Panc1 (cell line): ENCODE results near the gene SLC27A5. TPM values are rescaled to one million over a fixed set of nuclear protein-coding genes. Genes with fewer than 3 reads are reported as not detected.
"Not testable (repeated sequence)": the region's sequence is repeated elsewhere in the genome, so short reads cannot be mapped to it uniquely, and the experiment has no call there.

Experiments
- ATAC-seq: fragments of 200-7000 bp; cut with Tn5 transposase; 2 replicates; pipeline ENCODE4 v1.9.1; 2020; ENCODE audit warnings: mild to moderate bottlenecking, moderate library complexity
- BruUV-seq: library from RNA; stranded (reverse); fragments of 400-500 nt; replicated peaks from 2 replicates; lab custom pipeline; 2021; lab: Mats Ljungman, UMichigan
- CTCF ChIA-PET: fragments of 300-600 bp; sonication (Branson Sonifier 250); formaldehyde crosslinking; loops from one replicate; lab custom pipeline; 2022; ENCODE audit warnings: antibody characterized with exemption; lab: Charles Lee
- POLR2A ChIA-PET: fragments of 300-600 bp; sonication (Branson Sonifier 250); formaldehyde crosslinking; loops from one replicate; lab custom pipeline; 2022; ENCODE audit warnings: antibody characterized with exemption; lab: Charles Lee
- DNase-seq: peaks from one replicate; pipeline ENCODE4 v3.0.0-alpha.2; 2010; ENCODE audit warnings: low read depth, low spot score
- H3K27ac ChIP-seq: 2 replicates; pipeline ENCODE4 v1.5.1; 2011; ENCODE audit warnings: mild to moderate bottlenecking, low read length, inconsistent platforms
- H3K27me3 ChIP-seq: fragments of 200-500 bp; sonication (Bioruptor generic); 2 replicates; pipeline ENCODE4 v1.6.0; 2014; ENCODE audit warnings: low read length, inconsistent platforms; ENCODE audit not compliant: control insufficient read depth, insufficient read depth
- H3K36me3 ChIP-seq: fragments of 200-500 bp; sonication (Bioruptor generic); 2 replicates; pipeline ENCODE4 v1.5.1; 2014; ENCODE audit warnings: inconsistent platforms, mild to moderate bottlenecking, low read length, moderate library complexity; ENCODE audit not compliant: control insufficient read depth, insufficient read depth
- H3K4me1 ChIP-seq: 2 replicates; pipeline ENCODE4 v1.5.1; 2011; ENCODE audit warnings: inconsistent platforms, mild to moderate bottlenecking, low read length, moderate library complexity; ENCODE audit not compliant: control insufficient read depth, insufficient read depth
- H3K4me3 ChIP-seq, 2 experiments: 2 replicates each; pipeline ENCODE4 v1.5.1; 2011 to 2012; ENCODE audit warnings: low read depth in 2 of 2, low read length in 2 of 2, mild to moderate bottlenecking in 2 of 2, inconsistent platforms in 1 of 2, moderate library complexity in 1 of 2
- H3K9me3 ChIP-seq: fragments of 200-500 bp; sonication (Bioruptor generic); 2 replicates; pipeline ENCODE4 v1.5.1; 2014; ENCODE audit warnings: low read depth, mild to moderate bottlenecking, inconsistent platforms, low read length, moderate library complexity; ENCODE audit not compliant: control insufficient read depth, insufficient read depth
- POLR2AphosphoS5 ChIP-seq: IDR thresholded peaks from 2 replicates; pipeline ENCODE4 v1.6.1; 2012; ENCODE audit warnings: mild to moderate bottlenecking, low read depth, low read length, moderate library complexity
- SIN3A ChIP-seq: IDR thresholded peaks from 2 replicates; pipeline ENCODE4 v1.6.1; 2012; ENCODE audit warnings: low read depth, mild to moderate bottlenecking, low read length, moderate library complexity, borderline replicate concordance; ENCODE audit not compliant: insufficient read depth
- TCF7L2 ChIP-seq: IDR thresholded peaks from 2 replicates; pipeline ENCODE4 v1.6.1; 2011; ENCODE audit warnings: mild to moderate bottlenecking, low read depth, low read length, inconsistent platforms
- in situ Hi-C: cut with HindIII; loops from 2 replicates; pipeline ENCODE4 v1.10.0; 2016; ENCODE audit warnings: low sequenced_read_pairs, low pct_unique_long_range_greater_than_20kb
- intact Hi-C: fragments of 100-400 bp; cut with micrococcal nuclease; formaldehyde crosslinking; loops from one replicate; pipeline ENCODE4 v1.10.0; 2022; ENCODE audit not compliant: unreplicated experiment
- total RNA-seq: library from RNA; stranded (reverse); gene quantifications from one replicate; pipeline ENCODE4 v1.2.1, GENCODE V29; 2021; ENCODE audit not compliant: unreplicated experiment
- TF ChIP-seq, protein P1 (sequence below), 2 experiments: IDR thresholded peaks; 2 replicates each; pipeline ENCODE4 v1.6.1; 2011 to 2012; ENCODE audit warnings: low read depth in 2 of 2, control low read depth in 1 of 2, low read length in 1 of 2, mild to moderate bottlenecking in 1 of 2, moderate library complexity in 1 of 2; ENCODE audit not compliant: insufficient read depth in 1 of 2
- TF ChIP-seq, protein P2 (sequence below): fragments of 450-650 bp; IDR thresholded peaks from 2 replicates; pipeline ENCODE4 v1.5.1; 2017; ENCODE audit warnings: mild to moderate bottlenecking

The SLC27A5 gene
- total RNA-seq, 1 experiment from 2014 or later: 10.7 TPM

DNA sequence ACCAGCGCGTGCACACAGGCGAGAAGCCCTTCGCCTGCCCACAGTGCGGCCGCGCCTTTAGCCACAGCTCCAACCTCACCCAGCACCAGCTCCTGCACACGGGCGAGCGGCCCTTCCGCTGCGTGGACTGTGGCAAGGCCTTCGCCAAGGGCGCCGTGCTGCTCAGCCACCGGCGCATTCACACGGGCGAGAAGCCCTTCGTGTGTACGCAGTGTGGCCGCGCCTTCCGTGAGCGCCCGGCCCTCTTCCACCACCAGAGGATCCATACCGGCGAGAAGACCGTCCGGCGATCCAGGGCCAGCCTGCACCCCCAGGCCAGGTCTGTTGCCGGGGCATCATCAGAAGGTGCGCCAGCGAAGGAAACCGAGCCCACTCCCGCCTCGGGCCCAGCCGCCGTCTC lies 40.1 kb downstream of the SLC27A5 start:
- POLR2A ChIA-PET: no interaction called here
- Histone ChIP-seq H3K4me3 (no peak overlapping the region), H3K4me1 (peaks cover 10% of the 10 kb centered on the region), H3K36me3 (no peaks in the 10 kb centered on the region), H3K27me3 (no peaks in the 10 kb centered on the region), H3K9me3 (no peaks in the 10 kb centered on the region), H3K27ac (no peak overlapping the region)
- TF ChIP-seq SIN3A: no peak
- no peak for TF ChIP-seq POLR2AphosphoS5
- no peak for TF ChIP-seq TCF7L2
- BruUV-seq: no TSS peak
- intact Hi-C loops (no loop called here), in situ Hi-C loops (no loop called here)
- ATAC-seq (no peak), DNase-seq (no peak)
- CTCF ChIA-PET: no interaction called here

DNA sequence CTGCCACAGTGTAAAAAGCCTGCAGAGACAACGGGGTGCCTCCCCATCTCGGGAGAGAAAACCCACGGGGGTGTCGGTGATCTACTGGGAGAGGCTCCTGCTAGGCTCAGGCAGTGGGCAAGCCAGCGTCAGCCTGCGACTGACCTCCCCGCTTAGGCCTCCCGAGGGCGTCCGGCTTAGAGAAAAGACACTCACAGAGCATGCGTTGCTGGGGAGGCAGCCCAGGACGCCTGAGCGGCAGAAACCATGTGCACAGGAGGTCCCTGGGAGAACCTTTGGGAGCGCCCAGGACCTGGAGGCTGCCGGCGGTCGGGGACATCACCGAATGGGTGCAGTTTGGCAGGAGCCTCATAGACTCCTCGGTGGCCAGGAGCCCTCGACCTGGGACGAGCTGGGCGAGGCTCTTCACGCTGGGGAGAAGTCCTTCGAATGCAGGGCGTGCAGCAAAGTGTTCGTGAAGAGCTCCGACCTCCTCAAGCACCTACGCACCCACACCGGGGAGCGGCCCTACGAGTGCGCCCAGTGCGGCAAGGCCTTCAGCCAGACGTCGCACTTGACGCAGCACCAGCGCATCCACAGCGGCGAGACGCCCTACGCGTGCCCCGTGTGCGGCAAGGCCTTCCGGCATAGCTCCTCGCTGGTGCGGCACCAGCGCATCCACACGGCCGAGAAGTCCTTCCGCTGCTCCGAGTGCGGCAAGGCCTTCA lies 40.8 kb downstream of the SLC27A5 start:
- H3K4me3 ChIP-seq, intact Hi-C loops, BruUV-seq, H3K9me3 ChIP-seq, H3K27ac ChIP-seq, ATAC-seq, in situ Hi-C loops, CTCF ChIA-PET, H3K36me3 ChIP-seq, DNase-seq, POLR2A ChIA-PET, H3K27me3 ChIP-seq: not testable (repeated sequence)
- peaks cover 12% of the 10 kb centered on the region for H3K4me1 ChIP-seq

DNA sequence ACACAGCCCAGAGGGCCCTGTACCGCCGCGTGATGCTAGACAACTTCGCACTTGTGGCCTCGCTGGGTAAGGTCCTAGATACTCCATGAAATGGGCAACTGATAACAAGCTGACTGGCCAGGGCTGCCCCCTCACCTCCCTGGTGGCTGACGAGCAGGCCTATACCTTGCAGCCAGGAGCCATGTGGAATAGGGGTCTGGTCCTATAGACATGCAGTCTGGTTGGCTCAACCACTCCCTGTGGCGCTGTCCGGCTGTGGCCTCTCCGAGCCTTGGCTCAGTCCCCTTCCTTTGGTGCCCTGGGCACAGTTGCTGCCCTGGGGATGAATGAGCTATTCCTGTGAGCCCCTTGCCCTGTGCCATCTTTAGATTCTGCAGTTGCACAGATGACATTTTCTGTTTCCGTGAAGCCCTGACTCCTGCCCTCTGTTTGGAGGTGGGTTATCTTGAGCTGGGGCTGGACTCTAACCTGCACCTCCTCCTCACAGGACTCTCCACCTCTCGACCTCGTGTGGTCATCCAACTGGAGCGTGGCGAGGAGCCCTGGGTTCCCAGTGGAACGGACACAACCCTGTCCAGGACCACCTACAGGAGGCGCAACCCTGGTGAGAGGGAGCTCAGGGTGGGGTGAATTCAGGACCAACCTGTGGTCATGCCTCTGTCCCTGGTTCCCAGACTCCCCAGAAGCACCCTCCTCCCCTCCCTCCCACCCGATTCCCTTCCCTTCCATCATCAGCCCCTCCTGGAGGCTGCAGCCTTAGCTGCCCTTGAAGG lies 42.4 kb downstream of the SLC27A5 start:
- Histone ChIP-seq H3K9me3 (no peaks in the 10 kb centered on the region), H3K4me3 (no peak overlapping the region), H3K4me1 (peaks cover 3% of the 10 kb centered on the region; the same call in 1 of the 2 replicates), H3K36me3 (no peaks in the 10 kb centered on the region), H3K27ac (no peak overlapping the region), H3K27me3 (no peaks in the 10 kb centered on the region)
- TF ChIP-seq SIN3A (no peak), TCF7L2 (no peak), POLR2AphosphoS5 (no peak)
- TF ChIP-seq, protein P1, sequence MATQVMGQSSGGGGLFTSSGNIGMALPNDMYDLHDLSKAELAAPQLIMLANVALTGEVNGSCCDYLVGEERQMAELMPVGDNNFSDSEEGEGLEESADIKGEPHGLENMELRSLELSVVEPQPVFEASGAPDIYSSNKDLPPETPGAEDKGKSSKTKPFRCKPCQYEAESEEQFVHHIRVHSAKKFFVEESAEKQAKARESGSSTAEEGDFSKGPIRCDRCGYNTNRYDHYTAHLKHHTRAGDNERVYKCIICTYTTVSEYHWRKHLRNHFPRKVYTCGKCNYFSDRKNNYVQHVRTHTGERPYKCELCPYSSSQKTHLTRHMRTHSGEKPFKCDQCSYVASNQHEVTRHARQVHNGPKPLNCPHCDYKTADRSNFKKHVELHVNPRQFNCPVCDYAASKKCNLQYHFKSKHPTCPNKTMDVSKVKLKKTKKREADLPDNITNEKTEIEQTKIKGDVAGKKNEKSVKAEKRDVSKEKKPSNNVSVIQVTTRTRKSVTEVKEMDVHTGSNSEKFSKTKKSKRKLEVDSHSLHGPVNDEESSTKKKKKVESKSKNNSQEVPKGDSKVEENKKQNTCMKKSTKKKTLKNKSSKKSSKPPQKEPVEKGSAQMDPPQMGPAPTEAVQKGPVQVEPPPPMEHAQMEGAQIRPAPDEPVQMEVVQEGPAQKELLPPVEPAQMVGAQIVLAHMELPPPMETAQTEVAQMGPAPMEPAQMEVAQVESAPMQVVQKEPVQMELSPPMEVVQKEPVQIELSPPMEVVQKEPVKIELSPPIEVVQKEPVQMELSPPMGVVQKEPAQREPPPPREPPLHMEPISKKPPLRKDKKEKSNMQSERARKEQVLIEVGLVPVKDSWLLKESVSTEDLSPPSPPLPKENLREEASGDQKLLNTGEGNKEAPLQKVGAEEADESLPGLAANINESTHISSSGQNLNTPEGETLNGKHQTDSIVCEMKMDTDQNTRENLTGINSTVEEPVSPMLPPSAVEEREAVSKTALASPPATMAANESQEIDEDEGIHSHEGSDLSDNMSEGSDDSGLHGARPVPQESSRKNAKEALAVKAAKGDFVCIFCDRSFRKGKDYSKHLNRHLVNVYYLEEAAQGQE (IDR thresholded peaks at IDR 0.05; ENCODE audit: insufficient read depth in 1 of 2, low read depth in 2 of 2, low read length in 1 of 2): no peak
- TF ChIP-seq, protein P2, sequence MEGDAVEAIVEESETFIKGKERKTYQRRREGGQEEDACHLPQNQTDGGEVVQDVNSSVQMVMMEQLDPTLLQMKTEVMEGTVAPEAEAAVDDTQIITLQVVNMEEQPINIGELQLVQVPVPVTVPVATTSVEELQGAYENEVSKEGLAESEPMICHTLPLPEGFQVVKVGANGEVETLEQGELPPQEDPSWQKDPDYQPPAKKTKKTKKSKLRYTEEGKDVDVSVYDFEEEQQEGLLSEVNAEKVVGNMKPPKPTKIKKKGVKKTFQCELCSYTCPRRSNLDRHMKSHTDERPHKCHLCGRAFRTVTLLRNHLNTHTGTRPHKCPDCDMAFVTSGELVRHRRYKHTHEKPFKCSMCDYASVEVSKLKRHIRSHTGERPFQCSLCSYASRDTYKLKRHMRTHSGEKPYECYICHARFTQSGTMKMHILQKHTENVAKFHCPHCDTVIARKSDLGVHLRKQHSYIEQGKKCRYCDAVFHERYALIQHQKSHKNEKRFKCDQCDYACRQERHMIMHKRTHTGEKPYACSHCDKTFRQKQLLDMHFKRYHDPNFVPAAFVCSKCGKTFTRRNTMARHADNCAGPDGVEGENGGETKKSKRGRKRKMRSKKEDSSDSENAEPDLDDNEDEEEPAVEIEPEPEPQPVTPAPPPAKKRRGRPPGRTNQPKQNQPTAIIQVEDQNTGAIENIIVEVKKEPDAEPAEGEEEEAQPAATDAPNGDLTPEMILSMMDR: no peak
- DNase-seq (no peak), ATAC-seq (no peak)
- ChIA-PET POLR2A (interaction anchor here (0.5 kb wide), 1 partner anchor 58 kb away, joined by 3 read pairs; no protein-coding TSS in a partner anchor), CTCF (no interaction called here)
- BruUV-seq: no TSS peak
- in situ Hi-C loops: no loop called here
- intact Hi-C loops: no loop called here
